ENCODE results near the gene ACVR1B.

The ACVR1B gene

DNA sequence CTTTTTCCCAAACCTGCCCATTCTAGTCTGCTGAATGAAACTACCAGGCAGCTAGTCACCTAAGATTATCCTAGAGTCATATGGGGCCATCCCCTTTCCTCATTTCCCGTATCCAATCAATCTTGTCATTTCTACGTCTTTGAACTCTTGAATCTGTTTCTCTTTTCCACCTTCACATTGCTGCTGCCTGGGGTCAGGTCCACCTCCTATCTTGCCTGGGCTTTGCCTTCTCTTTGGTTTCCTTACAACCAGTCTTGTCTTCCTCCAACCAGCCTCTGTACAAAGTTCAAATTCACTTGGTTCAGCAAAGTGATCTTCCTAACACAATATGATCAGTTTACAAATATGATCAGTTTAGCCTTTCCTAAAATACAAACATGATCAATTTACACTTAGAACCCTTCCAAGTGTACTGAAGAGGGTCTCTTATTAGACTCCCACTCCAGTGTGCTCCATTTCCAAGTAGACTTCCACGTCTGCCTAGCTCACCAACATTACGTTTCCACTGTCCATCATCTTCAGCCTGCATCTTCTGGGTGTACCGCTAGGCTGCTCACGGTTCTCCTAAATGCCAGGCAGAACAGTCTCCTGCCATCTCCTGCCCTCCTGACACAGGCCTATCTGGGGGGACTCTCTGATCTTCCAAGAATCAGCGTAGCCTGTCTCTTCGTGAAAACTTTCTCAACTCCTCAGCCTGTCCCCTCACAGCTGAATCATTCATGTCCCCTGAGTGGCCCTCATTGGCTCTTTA is 4.1 kb upstream of the ACVR1B start:
- no peak overlapping the region for H3K4me3 ChIP-seq (ENCODE audit: low read depth in 1 of 2, low read length in 2 of 2)

DNA sequence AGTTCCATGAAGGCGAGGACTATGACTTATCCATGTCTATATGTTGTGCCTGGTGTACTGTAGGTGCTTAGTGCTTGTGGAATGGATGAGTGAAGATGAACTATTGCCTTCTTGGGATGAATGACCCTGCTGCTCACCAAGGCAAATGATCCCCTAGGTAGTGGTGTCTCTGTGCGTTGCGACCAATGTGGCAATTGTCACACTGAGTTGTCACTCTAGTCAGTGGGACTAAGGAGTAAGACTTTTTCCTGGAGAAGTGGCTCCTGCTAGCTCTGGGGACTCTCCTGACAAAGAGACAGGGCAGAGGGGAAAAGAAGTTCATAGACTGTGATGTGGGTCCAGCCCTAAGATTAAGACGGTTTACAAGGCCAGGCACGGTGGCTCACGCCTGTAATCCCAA is 3.4 kb upstream of the ACVR1B start:
- no peak overlapping the region for H3K4me2 ChIP-seq (ENCODE audit: insufficient read depth, low read length)
- ATAC-seq (ENCODE audit: insufficient read depth, low read depth) (no peak), DNase-seq (no peak)
- no peaks in the 10 kb centered on the region for H4K20me1 ChIP-seq (ENCODE audit: insufficient read depth, low read length)
- H3K9ac ChIP-seq (ENCODE audit: low read depth, low read length), result no peak overlapping the region
- peaks cover 23% of the 10 kb centered on the region for H3K27me3 ChIP-seq (ENCODE audit: insufficient read depth, low read length, poor library complexity)
- peaks cover 14% of the 10 kb centered on the region for H3K79me2 ChIP-seq (ENCODE audit: insufficient read depth, low read length)
- H3K4me3 ChIP-seq (ENCODE audit: low read depth in 1 of 2, low read length in 2 of 2), result no peak overlapping the region
- peaks cover 19% of the 10 kb centered on the region for H3K4me1 ChIP-seq (ENCODE audit: insufficient read depth, low read length)
- no peak overlapping the region for H3K27ac ChIP-seq (ENCODE audit: low read length)
- no peak overlapping the region for H2AFZ ChIP-seq (ENCODE audit: low read depth, low read length)
- H3K9me3 ChIP-seq (ENCODE audit: insufficient read depth, low read length, severe bottlenecking), result peaks cover 14% of the 10 kb centered on the region
- no peaks in the 10 kb centered on the region; the same call in 1 of the 2 replicates for H3K36me3 ChIP-seq (ENCODE audit: insufficient read depth, low read length)
- TF ChIP-seq, protein P1, sequence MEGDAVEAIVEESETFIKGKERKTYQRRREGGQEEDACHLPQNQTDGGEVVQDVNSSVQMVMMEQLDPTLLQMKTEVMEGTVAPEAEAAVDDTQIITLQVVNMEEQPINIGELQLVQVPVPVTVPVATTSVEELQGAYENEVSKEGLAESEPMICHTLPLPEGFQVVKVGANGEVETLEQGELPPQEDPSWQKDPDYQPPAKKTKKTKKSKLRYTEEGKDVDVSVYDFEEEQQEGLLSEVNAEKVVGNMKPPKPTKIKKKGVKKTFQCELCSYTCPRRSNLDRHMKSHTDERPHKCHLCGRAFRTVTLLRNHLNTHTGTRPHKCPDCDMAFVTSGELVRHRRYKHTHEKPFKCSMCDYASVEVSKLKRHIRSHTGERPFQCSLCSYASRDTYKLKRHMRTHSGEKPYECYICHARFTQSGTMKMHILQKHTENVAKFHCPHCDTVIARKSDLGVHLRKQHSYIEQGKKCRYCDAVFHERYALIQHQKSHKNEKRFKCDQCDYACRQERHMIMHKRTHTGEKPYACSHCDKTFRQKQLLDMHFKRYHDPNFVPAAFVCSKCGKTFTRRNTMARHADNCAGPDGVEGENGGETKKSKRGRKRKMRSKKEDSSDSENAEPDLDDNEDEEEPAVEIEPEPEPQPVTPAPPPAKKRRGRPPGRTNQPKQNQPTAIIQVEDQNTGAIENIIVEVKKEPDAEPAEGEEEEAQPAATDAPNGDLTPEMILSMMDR (IDR thresholded peaks at IDR 0.05; ENCODE audit: borderline replicate concordance, extremely low read depth, low read length, poor library complexity, severe bottlenecking), result no peak
- TF ChIP-seq EZH2 (IDR thresholded peaks at IDR 0.05; ENCODE audit: borderline replicate concordance, low read depth, low read length, severe bottlenecking), result no peak

More for the DNA sequence above, 4.1 kb upstream of the ACVR1B start:
- no peak overlapping the region for H3K9ac ChIP-seq (ENCODE audit: low read depth, low read length)
- no peak overlapping the region for H3K27ac ChIP-seq (ENCODE audit: low read length)
- H3K27me3 ChIP-seq (ENCODE audit: insufficient read depth, low read length, poor library complexity), result peaks cover 23% of the 10 kb centered on the region
- H3K9me3 ChIP-seq (ENCODE audit: insufficient read depth, low read length, severe bottlenecking), result peaks cover 14% of the 10 kb centered on the region
- no peak overlapping the region for H3K4me2 ChIP-seq (ENCODE audit: insufficient read depth, low read length)
- peaks cover 8% of the 10 kb centered on the region for H3K79me2 ChIP-seq (ENCODE audit: insufficient read depth, low read length)
- DNase-seq (no peak), ATAC-seq (ENCODE audit: insufficient read depth, low read depth) (no peak)
- no peaks in the 10 kb centered on the region; the same call in 1 of the 2 replicates for H3K36me3 ChIP-seq (ENCODE audit: insufficient read depth, low read length)
- H3K4me1 ChIP-seq (ENCODE audit: insufficient read depth, low read length), result peaks cover 13% of the 10 kb centered on the region
- no peak overlapping the region for H2AFZ ChIP-seq (ENCODE audit: low read depth, low read length)
- no peak for TF ChIP-seq EZH2 (IDR thresholded peaks at IDR 0.05; ENCODE audit: borderline replicate concordance, low read depth, low read length, severe bottlenecking)
- TF ChIP-seq, protein P1 (IDR thresholded peaks at IDR 0.05; ENCODE audit: borderline replicate concordance, extremely low read depth, low read length, poor library complexity, severe bottlenecking), result no peak
- H4K20me1 ChIP-seq (ENCODE audit: insufficient read depth, low read length), result no peaks in the 10 kb centered on the region

DNA sequence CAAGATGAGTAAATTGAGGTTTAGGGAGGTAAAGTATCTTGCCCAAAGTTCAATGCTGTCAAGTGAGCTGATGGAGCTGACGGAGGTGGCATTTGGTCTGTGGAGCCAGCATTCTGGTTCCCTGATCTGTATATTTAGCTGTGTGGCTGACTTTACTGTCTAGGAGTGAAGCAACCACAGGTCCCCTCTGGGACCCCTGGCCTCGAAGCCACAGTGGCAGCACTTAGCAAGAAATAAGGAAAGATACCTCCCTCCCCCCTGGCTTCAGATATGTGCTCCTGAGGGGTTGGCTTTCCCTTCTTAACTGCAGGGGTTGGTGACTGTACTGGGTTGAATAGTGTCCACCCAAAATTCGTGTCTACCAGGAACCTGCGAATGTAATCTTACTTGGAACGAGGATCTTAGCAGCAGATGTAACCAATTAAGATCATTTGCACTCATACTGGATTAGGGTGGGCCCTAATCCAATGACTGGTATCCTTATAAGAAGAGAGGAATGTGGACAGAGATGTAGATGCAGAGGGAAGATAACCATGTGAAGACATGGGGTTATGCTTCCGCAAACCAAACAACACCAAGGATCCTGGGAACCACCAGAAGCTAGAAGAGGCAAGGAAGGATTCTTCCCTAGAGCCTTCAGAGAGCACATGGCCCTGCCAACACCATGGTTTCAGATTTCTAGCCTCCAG is 2.0 kb upstream of the ACVR1B start:
- DNase-seq (no peak), ATAC-seq (ENCODE audit: insufficient read depth, low read depth) (no peak)
- Histone ChIP-seq H4K20me1 (ENCODE audit: insufficient read depth, low read length) (no peaks in the 10 kb centered on the region), H2AFZ (ENCODE audit: low read depth, low read length) (no peak overlapping the region), H3K4me2 (ENCODE audit: insufficient read depth, low read length) (no peak overlapping the region), H3K79me2 (ENCODE audit: insufficient read depth, low read length) (peaks cover 28% of the 10 kb centered on the region), H3K27me3 (ENCODE audit: insufficient read depth, low read length, poor library complexity) (peaks cover 23% of the 10 kb centered on the region), H3K9ac (ENCODE audit: low read depth, low read length) (no peak overlapping the region), H3K36me3 (ENCODE audit: insufficient read depth, low read length) (no peaks in the 10 kb centered on the region; the same call in 1 of the 2 replicates), H3K4me3 (ENCODE audit: low read depth in 1 of 2, low read length in 2 of 2) (no peak overlapping the region), H3K4me1 (ENCODE audit: insufficient read depth, low read length) (peaks cover 33% of the 10 kb centered on the region), H3K9me3 (ENCODE audit: insufficient read depth, low read length, severe bottlenecking) (peaks cover 8% of the 10 kb centered on the region), H3K27ac (ENCODE audit: low read length) (no peak overlapping the region)
- no peak for TF ChIP-seq EZH2 (IDR thresholded peaks at IDR 0.05; ENCODE audit: borderline replicate concordance, low read depth, low read length, severe bottlenecking)
- TF ChIP-seq, protein P1 (IDR thresholded peaks at IDR 0.05; ENCODE audit: borderline replicate concordance, extremely low read depth, low read length, poor library complexity, severe bottlenecking), result no peak

All from DND-41 (cell line).